Stimulated activated CD8-positive, alpha-beta memory T cell treated with anti-CD3 and anti-CD28 coated beads, Interleukin-4, amount 100 ng/mL, for 1 hour (primary cell): ENCODE data around the gene SPATA31D3.
"Not testable (repeated sequence)": the region's sequence is repeated elsewhere in the genome, so short reads cannot be mapped to it uniquely, and the experiment has no call there.

Experiments used
- DNase-seq, 2 donors: peaks; one replicate each; pipeline ENCODE4 v3.0.0-alpha.2; 2020; ENCODE audit warnings: low read depth in 2 of 2, low spot score in 1 of 2

Gene SPATA31D3

GRCh38 chr9:81976351-81976750 lies 33.1 kb downstream of the SPATA31D3 start:
- no peak for DNase-seq

GRCh38 chr9:81979196-81979595 lies 35.9 kb downstream of the SPATA31D3 start:
- DNase-seq: no peak

- no peak for DNase-seq
These were observed 37.3 kb downstream of the SPATA31D3 start for GRCh38 chr9:81980568-81980967.

- no peak for DNase-seq
These were observed 38.6 kb downstream of the SPATA31D3 start for GRCh38 chr9:81981883-81982282.

- no peak for DNase-seq
These were observed 41.6 kb downstream of the SPATA31D3 start for GRCh38 chr9:81984928-81985327.

GRCh38 chr9:81986051-81986450 lies 42.8 kb downstream of the SPATA31D3 start:
- no peak for DNase-seq

GRCh38 chr9:81988472-81988871 lies 45.2 kb downstream of the SPATA31D3 start, which contains the start of gene SPATA31D1:
Gene SPATA31D1, plus strand, starts transcription at chr9:81988772. Its CDS starts 47 bp downstream, at chr9:81988819.
- DNase-seq: not testable (repeated sequence)

GRCh38 chr9:81989700-81990099 lies 46.4 kb downstream of the SPATA31D3 start:
- DNase-seq: no peak

GRCh38 chr9:81993656-81994055 lies 50.4 kb downstream of the SPATA31D3 start:
- no peak for DNase-seq
